Prostate gland (tissue), 2 donors: ENCODE measurements around the gene RMND5A. TPM values are rescaled to one million over a fixed set of nuclear protein-coding genes. Genes with fewer than 3 reads are reported as not detected.

Source experiments
- DNase-seq: peaks from one replicate; pipeline ENCODE4 v3.0.0-alpha.2; 2019; ENCODE audit warnings: low spot score
- H3K27ac ChIP-seq, 2 donors: fragments of 200-600 bp; sonication (generic); 2 replicates each; pipeline ENCODE4 v1.5.1; 2017 to 2019
- H3K27me3 ChIP-seq: fragments of 200-600 bp; sonication (generic); replicated peaks from 2 replicates; pipeline ENCODE4 v1.5.1; 2019; ENCODE audit not compliant: insufficient read depth
- H3K36me3 ChIP-seq, 2 donors: fragments of 200-600 bp; sonication (generic); 1 replicate in 1 of 2; 2 replicates in 1 of 2; pipeline versions ENCODE4 v1.5.1 to v1.8.1; 2017 to 2019
- H3K4me1 ChIP-seq: fragments of 200-600 bp; sonication (generic); replicated peaks from 2 replicates; pipeline ENCODE4 v1.5.1; 2019
- H3K4me3 ChIP-seq, 2 donors: fragments of 200-600 bp; sonication (generic); 2 replicates each; pipeline ENCODE4 v1.5.1; 2017 to 2019
- H3K9me3 ChIP-seq: fragments of 200-600 bp; sonication (generic); 2 replicates; pipeline ENCODE4 v1.5.1; 2017
- CTCF ChIP-seq, 4 experiments: fragments of 200-600 bp in 2 of 4; fragments of 450-650 bp in 2 of 4; sonication (generic) in 2 of 4; IDR thresholded peaks; 1 replicate in 3 of 4; 2 replicates in 1 of 4; pipeline ENCODE4 v1.5.1; 2016 to 2019; ENCODE audit warnings: antibody characterized with exemption in 4 of 4, mild to moderate bottlenecking in 2 of 4, moderate library complexity in 2 of 4
- POLR2A ChIP-seq: fragments of 450-650 bp; IDR thresholded peaks from one replicate; pipeline ENCODE4 v1.6.1; 2016; ENCODE audit warnings: antibody characterized with exemption, mild to moderate bottlenecking
- POLR2AphosphoS5 ChIP-seq: sonication (generic); formaldehyde crosslinking; IDR thresholded peaks from one replicate; pipeline ENCODE4 v1.6.1; 2017; ENCODE audit warnings: antibody characterized with exemption
- WGBS: methylation state at CpG from one replicate; pipeline ENCODE4 v1.1.5; 2018; 5-methylcytosine and 5-hydroxymethylcytosine counted together
- intact Hi-C: fragments of 100-400 bp; cut with DNase I; formaldehyde crosslinking; loops from one replicate; pipeline ENCODE4 v1.14.2; 2022
- total RNA-seq, 2 donors: library from RNA; depleted of rRNA; stranded (reverse); fragments of >200 nt; gene quantifications; one replicate each; pipeline ENCODE4 v1.1.0, GENCODE V29; 2016

RMND5A gene
- total RNA-seq, 2 donors from 2014 or later = 37.1 to 42.9 TPM

- 89% methylated on average over 1 of the region's 1 CpG for WGBS
- H3K9me3 ChIP-seq = no peaks in the 10 kb centered on the region
- TF ChIP-seq POLR2AphosphoS5 (no peak), POLR2A (no peak), CTCF (IDR thresholded peaks at IDR 0.05) (no peak)
- H3K27me3 ChIP-seq = no peaks in the 10 kb centered on the region
- H3K4me1 ChIP-seq = no peaks in the 10 kb centered on the region
- H3K4me3 ChIP-seq = no peak overlapping the region
- intact Hi-C loops = no loop called here
- no peaks in the 10 kb centered on the region for H3K36me3 ChIP-seq
- no peak overlapping the region for H3K27ac ChIP-seq
- no peak for DNase-seq
These were observed 31.7 kb downstream of the RMND5A start for GRCh38 chr2:86751778-86752177.

- Histone ChIP-seq H3K4me1 (no peaks in the 10 kb centered on the region), H3K9me3 (no peaks in the 10 kb centered on the region), H3K27me3 (no peaks in the 10 kb centered on the region), H3K36me3 (no peaks in the 10 kb centered on the region), H3K4me3 (no peak overlapping the region), H3K27ac (no peak overlapping the region)
- no peak for TF ChIP-seq POLR2AphosphoS5
- no peak for TF ChIP-seq POLR2A
- TF ChIP-seq CTCF (IDR thresholded peaks at IDR 0.05) = no peak
- no peak for DNase-seq
- intact Hi-C loops = no loop called here
- WGBS = 95% methylated on average over 3 of the region's 3 CpGs
These were observed 32.8 kb downstream of the RMND5A start for GRCh38 chr2:86752934-86753333.

GRCh38 chr2:86753606-86754005 lies 33.5 kb downstream of the RMND5A start:
- TF ChIP-seq POLR2A (no peak), CTCF (IDR thresholded peaks at IDR 0.05) (no peak), POLR2AphosphoS5 (no peak)
- H3K27ac ChIP-seq = no peak overlapping the region
- intact Hi-C loops = no loop called here
- H3K27me3 ChIP-seq = no peaks in the 10 kb centered on the region
- no peak overlapping the region for H3K4me3 ChIP-seq
- DNase-seq = no peak
- H3K9me3 ChIP-seq = no peaks in the 10 kb centered on the region
- H3K4me1 ChIP-seq = no peaks in the 10 kb centered on the region
- no peaks in the 10 kb centered on the region for H3K36me3 ChIP-seq

- TF ChIP-seq POLR2A = no peak
- no peak for TF ChIP-seq CTCF (IDR thresholded peaks at IDR 0.05)
- TF ChIP-seq POLR2AphosphoS5 = no peak
- H3K27me3 ChIP-seq = no peaks in the 10 kb centered on the region
- WGBS = 97% methylated on average over 3 of the region's 3 CpGs
- no peaks in the 10 kb centered on the region for H3K9me3 ChIP-seq
- intact Hi-C loops = no loop called here
- no peaks in the 10 kb centered on the region for H3K4me1 ChIP-seq
- H3K36me3 ChIP-seq = no peaks in the 10 kb centered on the region
- no peak overlapping the region for H3K4me3 ChIP-seq
- H3K27ac ChIP-seq = no peak overlapping the region
- no peak for DNase-seq
These were observed 38.3 kb downstream of the RMND5A start for GRCh38 chr2:86758405-86758804.

- no peaks in the 10 kb centered on the region for H3K9me3 ChIP-seq
- 84% methylated on average over 4 of the region's 4 CpGs for WGBS
- no peaks in the 10 kb centered on the region for H3K36me3 ChIP-seq
- DNase-seq = no peak
- no peaks in the 10 kb centered on the region for H3K27me3 ChIP-seq
- no peak for TF ChIP-seq POLR2A
- no peak for TF ChIP-seq CTCF (IDR thresholded peaks at IDR 0.05)
- no peak for TF ChIP-seq POLR2AphosphoS5
- no peaks in the 10 kb centered on the region for H3K4me1 ChIP-seq
- intact Hi-C loops = no loop called here
- no peak overlapping the region for H3K27ac ChIP-seq
- H3K4me3 ChIP-seq = no peak overlapping the region
These were observed 40.3 kb downstream of the RMND5A start for GRCh38 chr2:86760371-86760770.
